K562 (cell line): ENCODE results near the gene DGUOK. TPM values are rescaled to one million over a fixed set of nuclear protein-coding genes. Genes with fewer than 3 reads are reported as not detected.

ENCODE experiments used
- ATAC-seq: fragments of 200-7000 bp; cut with Tn5 transposase; 3 replicates; pipeline ENCODE4 v1.9.1; 2020; ENCODE audit warnings: moderate library complexity
- BruUV-seq: library from RNA; stranded (reverse); fragments of 400-500 nt; replicated peaks from 2 replicates; lab custom pipeline; 2021; lab: Mats Ljungman, UMichigan
- CTCF ChIA-PET: fragments of 300-600 bp; formaldehyde crosslinking; extraction: SDS; loops from one replicate; lab custom pipeline; 2021; ENCODE audit warnings: low intra/inter-chr PET ratio; lab: Yijun Ruan, JAX
- POLR2A ChIA-PET: fragments of 300-600, 350-650 bp; sonication (Branson Sonifier 250); formaldehyde crosslinking; extraction: SDS; loops from one replicate; lab custom pipeline; 2021; ENCODE audit warnings: antibody characterized with exemption, inconsistent platforms; lab: Yijun Ruan, JAX
- DNase-seq, 4 experiments: peaks; one replicate each; pipeline versions ENCODE4 v3.0.0 to v3.0.0-alpha.2; 2011 to 2018; ENCODE audit warnings: low spot score in 3 of 4, mixed read lengths in 3 of 4; ENCODE audit errors: extremely low read depth in 1 of 4
- FAIRE-seq: peaks from 2 replicates; lab custom pipeline; 2011; peaks lifted over from hg19 to GRCh38; lab: Jason Lieb, UNC
- H2AFZ ChIP-seq: 2 replicates; pipeline ENCODE4 v1.6.0; 2011; ENCODE audit warnings: low read depth, low read length, control low read depth, inconsistent platforms
- H3K27ac ChIP-seq: fragments of 200-600 bp; 3 replicates; pipeline ENCODE4 v1.8.0; 2011; ENCODE audit warnings: low read depth, mild to moderate bottlenecking, control low read depth, inconsistent platforms, low read length, moderate library complexity, mixed read lengths; ENCODE audit errors: extremely low read depth
- H3K27me3 ChIP-seq, 2 experiments: fragments of 300-600 bp in 1 of 2; 2 replicates in 1 of 2; 3 replicates in 1 of 2; pipeline versions ENCODE4 v1.6.0 to v1.8.0; 2011; ENCODE audit warnings: inconsistent platforms in 2 of 2, low read length in 2 of 2, mild to moderate bottlenecking in 1 of 2, mixed read lengths in 1 of 2, moderate library complexity in 1 of 2; ENCODE audit not compliant: control insufficient read depth in 2 of 2, insufficient read depth in 2 of 2
- H3K36me3 ChIP-seq: fragments of 300-600 bp; 3 replicates; pipeline ENCODE4 v1.8.0; 2011; ENCODE audit warnings: mild to moderate bottlenecking, low read length, inconsistent platforms; ENCODE audit not compliant: control insufficient read depth, insufficient read depth
- H3K4me1 ChIP-seq, 2 experiments: fragments of 200-600 bp in 1 of 2; replicated peaks in 1 of 2; 2 replicates in 1 of 2; 3 replicates in 1 of 2; pipeline versions ENCODE4 v1.5.1 to v1.8.0; 2011; ENCODE audit warnings: inconsistent platforms in 2 of 2, low read length in 2 of 2, mild to moderate bottlenecking in 1 of 2, mixed read lengths in 1 of 2, moderate library complexity in 1 of 2; ENCODE audit not compliant: control insufficient read depth in 2 of 2, insufficient read depth in 2 of 2
- H3K4me2 ChIP-seq: 2 replicates; pipeline ENCODE4 v1.6.1; 2011; ENCODE audit warnings: low read length, control low read depth, inconsistent platforms, mixed read lengths; ENCODE audit not compliant: insufficient read depth
- H3K4me3 ChIP-seq: fragments of 200-600 bp; sonication (generic), shearing (Covaris generic); 2 replicates; pipeline ENCODE4 v1.5.1; 2016; ENCODE audit warnings: control low read depth, inconsistent platforms
- H3K79me2 ChIP-seq: fragments of 200-600 bp; 3 replicates; pipeline ENCODE4 v1.8.0; 2011; ENCODE audit warnings: low read length, inconsistent platforms; ENCODE audit not compliant: control insufficient read depth, insufficient read depth
- H3K9ac ChIP-seq, 2 experiments: 2 replicates each; pipeline versions ENCODE4 v1.6.0 to v1.6.1; 2011; ENCODE audit warnings: low read depth in 2 of 2, low read length in 2 of 2, control low read depth in 1 of 2, inconsistent platforms in 1 of 2, mild to moderate bottlenecking in 1 of 2, mixed read lengths in 1 of 2; ENCODE audit not compliant: insufficient read depth in 1 of 2
- H3K9me1 ChIP-seq: one replicate; pipeline ENCODE4 v1.6.0; 2011; ENCODE audit warnings: inconsistent platforms, mild to moderate bottlenecking, low read length, moderate library complexity; ENCODE audit not compliant: control insufficient read depth, insufficient read depth
- H3K9me3 ChIP-seq: replicated peaks from 2 replicates; pipeline ENCODE4 v1.5.1; 2011; ENCODE audit warnings: low read depth, low read length, inconsistent platforms; ENCODE audit not compliant: control insufficient read depth, insufficient read depth
- H4K20me1 ChIP-seq: replicated peaks from 2 replicates; pipeline ENCODE4 v1.6.1; 2011; ENCODE audit warnings: low read length, inconsistent platforms, mixed read lengths; ENCODE audit not compliant: control insufficient read depth, insufficient read depth
- AFF1 ChIP-seq, 2 experiments: fragments of 450-650 bp; IDR thresholded peaks; 2 replicates each; pipeline ENCODE4 v1.6.1; 2018; ENCODE audit warnings: mild to moderate bottlenecking in 2 of 2, low read depth in 1 of 2; ENCODE audit not compliant: partially characterized antibody in 2 of 2
- CTBP1 ChIP-seq: fragments of 450-650 bp; IDR thresholded peaks from 2 replicates; pipeline ENCODE4 v1.6.1; 2016; ENCODE audit warnings: borderline replicate concordance
- DLX4 ChIP-seq: fragments of 250-450 bp; sonication (Bioruptor Pico); IDR thresholded peaks from 2 replicates; pipeline ENCODE4 v1.6.1; 2021; ENCODE audit warnings: mild to moderate bottlenecking
- EP400 ChIP-seq: fragments of 450-650 bp; IDR thresholded peaks from 2 replicates; pipeline ENCODE4 v1.6.1; 2017; ENCODE audit warnings: antibody characterized with exemption, mild to moderate bottlenecking, moderate library complexity
- EZH2 ChIP-seq: IDR thresholded peaks from 2 replicates; pipeline ENCODE4 v1.6.1; 2012; ENCODE audit warnings: low read depth, mild to moderate bottlenecking, inconsistent platforms, low read length, borderline replicate concordance
- HEY1 ChIP-seq: fragments of 250-450 bp; sonication (Bioruptor Pico); IDR thresholded peaks from 2 replicates; pipeline ENCODE4 v1.5.0; 2020; ENCODE audit warnings: mild to moderate bottlenecking, moderate library complexity, borderline replicate concordance
- JUN ChIP-seq, 2 experiments: sonication (generic) in 1 of 2; formaldehyde crosslinking in 1 of 2; IDR thresholded peaks; 2 replicates each; pipeline versions ENCODE4 v1.6.1 to v1.8.0; 2012 to 2022; ENCODE audit warnings: borderline replicate concordance in 2 of 2, mild to moderate bottlenecking in 2 of 2, improper control_type of control experiment in 1 of 2, low read depth in 1 of 2, low read length in 1 of 2, missing genetic modification reagents in 1 of 2
- MYC ChIP-seq, 2 experiments: fragments of 250-450 bp in 1 of 2; sonication (Bioruptor Pico) in 1 of 2; IDR thresholded peaks; 2 replicates each; pipeline versions ENCODE4 v1.5.1 to v1.6.1; 2012 to 2021; ENCODE audit warnings: low read depth in 2 of 2, borderline replicate concordance in 1 of 2, improper control_type of control experiment in 1 of 2, low read length in 1 of 2, mild to moderate bottlenecking in 1 of 2, moderate library complexity in 1 of 2
- PHF8 ChIP-seq: fragments of 200-600 bp; sonication (generic); IDR thresholded peaks from 2 replicates; pipeline ENCODE4 v1.6.1; 2012; ENCODE audit warnings: mixed run types, mild to moderate bottlenecking, inconsistent platforms, low read length, moderate library complexity, borderline replicate concordance
- POLR2A ChIP-seq: fragments of 450-650 bp; conservative IDR thresholded peaks from 2 replicates; pipeline ENCODE4 v1.6.1; 2016
- PPARD ChIP-seq: fragments of 250-450 bp; sonication (Bioruptor Pico); IDR thresholded peaks from 2 replicates; pipeline ENCODE4 v1.8.0; 2022; ENCODE audit warnings: inconsistent platforms, mild to moderate bottlenecking, moderate library complexity
- SMARCE1 ChIP-seq: fragments of 450-650 bp; IDR thresholded peaks from 2 replicates; pipeline ENCODE4 v1.7.1; 2016; ENCODE audit warnings: mild to moderate bottlenecking
- TCF7 ChIP-seq: sonication (generic); IDR thresholded peaks from 2 replicates; pipeline ENCODE4 v1.6.1; 2016; ENCODE audit warnings: antibody characterized with exemption, borderline replicate concordance
- USF2 ChIP-seq: sonication (generic); formaldehyde crosslinking; IDR thresholded peaks from 2 replicates; pipeline ENCODE4 v1.5.0; 2020; ENCODE audit warnings: missing genetic modification reagents
- ZBTB8A ChIP-seq: fragments of 450-650 bp; IDR thresholded peaks from 2 replicates; pipeline ENCODE4 v1.6.1; 2018; ENCODE audit warnings: mild to moderate bottlenecking, moderate library complexity; ENCODE audit not compliant: partially characterized antibody
- ZNF212 ChIP-seq: fragments of 450-650 bp; formaldehyde crosslinking; IDR thresholded peaks from 2 replicates; pipeline ENCODE4 v1.4.0; 2020; ENCODE audit warnings: mild to moderate bottlenecking
- WGBS: fragments of 100-300 bp; shearing (Covaris generic); methylation state at CpG from one replicate; pipeline ENCODE4 v1.1.6; 2016; ENCODE audit warnings: low coverage, mixed read lengths; ENCODE audit not compliant: insufficient coverage; ENCODE audit errors: missing lambda C conversion rate; 5-methylcytosine and 5-hydroxymethylcytosine counted together
- in situ Hi-C: fragments of 300-500 bp; cut with MboI; formaldehyde crosslinking; loops from 4 replicates; pipeline ENCODE4 v1.15.0; 2018; ENCODE audit warnings: inconsistent platforms, mixed read lengths
- intact Hi-C: fragments of 100-400 bp; cut with micrococcal nuclease; formaldehyde crosslinking; loops from 2 replicates; pipeline ENCODE4 v1.14.2; 2022
- polyA plus RNA-seq, 8 experiments: library from polyadenylated mRNA; depleted of rRNA in 4 of 8; stranded (reverse) in 5 of 8; unstranded in 3 of 8; fragments of >200 nt; fragmentation: Nextera tagmentation in 2 of 8; fragmentation: Illumina TruSeq in 1 of 8; extraction: Ambion mirVana in 2 of 8; extraction: Trizol in 1 of 8; gene quantifications; 2 replicates each; pipeline versions ENCODE4 v1.2.1 to v1.2.3, GENCODE V29; 2011 to 2014; ENCODE audit warnings: inconsistent platforms in 1 of 8, missing spikeins in 1 of 8
- total RNA-seq, 7 experiments: library from RNA; depleted of rRNA in 6 of 7; stranded (reverse); fragments of >200 nt in 6 of 7; fragmentation: Illumina TruSeq in 2 of 7; extraction: Trizol in 2 of 7; gene quantifications; 2 replicates each; pipeline versions ENCODE4 v1.2.1 to v1.2.3, GENCODE V29; 2011 to 2021; ENCODE audit warnings: low replicate concordance in 1 of 7

DGUOK gene
- total and polyA plus RNA-seq, 9 of the 15 experiments (the other 6 are each of a cell fraction or from before 2014, with no cell fraction given), result 67.0 to 288 (median 126) TPM

GRCh38 chr2:74003494-74004211 lies 77.0 kb downstream of the DGUOK start:
- no peaks in the 10 kb centered on the region; the same call in 1 of the 2 replicates for H4K20me1 ChIP-seq
- TF ChIP-seq TCF7, result no peak
- TF ChIP-seq HEY1 (CRISPR knock-in tag), result no peak
- TF ChIP-seq POLR2A, result no peak
- no peak for TF ChIP-seq SMARCE1
- no peak for TF ChIP-seq PPARD
- no peak for TF ChIP-seq PHF8
- no peak for TF ChIP-seq DLX4 (CRISPR knock-in tag)
- TF ChIP-seq AFF1 (IDR thresholded peaks at IDR 0.05; ENCODE audit: low read depth in 1 of 2, partially characterized antibody in 2 of 2), result no peak
- TF ChIP-seq ZNF212 (CRISPR knock-in tag), result no peak
- no peak for TF ChIP-seq ZBTB8A
- TF ChIP-seq EZH2, result no peak
- TF ChIP-seq USF2 (CRISPR knock-in tag), result peak; percentile 53
- peak; percentile 27 for TF ChIP-seq JUN (IDR thresholded peaks at IDR 0.05; ENCODE audit: borderline replicate concordance, low read depth, low read length)
- no peak for TF ChIP-seq JUN (CRISPR knock-in tag; IDR thresholded peaks at IDR 0.05; ENCODE audit: borderline replicate concordance)
- peak; percentile 7 for TF ChIP-seq MYC (IDR thresholded peaks at IDR 0.05; ENCODE audit: low read depth, low read length)
- TF ChIP-seq MYC (CRISPR knock-in tag; IDR thresholded peaks at IDR 0.05; ENCODE audit: borderline replicate concordance, low read depth), result no peak
- no peak for TF ChIP-seq CTBP1
- TF ChIP-seq EP400, result peak; percentile 51; the same call in 1 of the 2 replicates

More at GRCh38 chr2:74003494-74004211, 77.0 kb downstream of the DGUOK start:
- ATAC-seq (peak; percentile 58), DNase-seq (peak; percentile 79 to 87 (median 82)), FAIRE-seq (peak; percentile 94)
- H3K36me3 ChIP-seq, result peaks cover 15% of the 10 kb centered on the region; the same call in 2 of the 3 replicates
- intact Hi-C loops (loop anchor here (5.0 kb wide), 2 partner anchors 34 to 139 kb away; no protein-coding TSS in a partner anchor), in situ Hi-C loops (no loop called here)
- no peaks in the 10 kb centered on the region for H3K9me3 ChIP-seq
- H3K4me2 ChIP-seq, result peak overlapping the region; percentile 97
- no peaks in the 10 kb centered on the region for H3K9me1 ChIP-seq
- H3K27me3 ChIP-seq, result no peaks in the 10 kb centered on the region
- peaks cover 47 to 50% of the 10 kb centered on the region in 2 experiments for H3K4me1 ChIP-seq
- H3K4me3 ChIP-seq, result peak overlapping the region; percentile 58; the same call in 1 of the 2 replicates
- ChIA-PET CTCF (no interaction called here), POLR2A (interaction anchor here (0.6 to 2.7 kb wide), 7 partner anchors 9 to 305 kb away, joined by 3 to 19 read pairs (median 5); no protein-coding TSS in a partner anchor)
- H3K9ac ChIP-seq, result peak overlapping the region; percentile 57 to 83; a peak in 3 of 4 replicates
- peaks cover 92% of the 10 kb centered on the region for H3K79me2 ChIP-seq
- peak overlapping the region; percentile 67; the same call in 2 of the 3 replicates for H3K27ac ChIP-seq
- no peak overlapping the region for H2AFZ ChIP-seq
- 19% methylated on average over 8 of the region's 16 CpGs for WGBS
- no TSS peak for BruUV-seq
